H1 (cell line): Measurements from ENCODE around the gene TMEM89. TPM values are rescaled to one million over a fixed set of nuclear protein-coding genes. Genes with fewer than 3 reads are reported as not detected.

Source experiments
- BCL11A ChIP-seq, 2 experiments: IDR thresholded peaks; one replicate each; pipeline ENCODE4 v1.6.1; 2011; ENCODE audit warnings: low read depth in 2 of 2, low read length in 2 of 2, mild to moderate bottlenecking in 2 of 2
- E2F6 ChIP-seq: IDR thresholded peaks from 2 replicates; pipeline ENCODE4 v1.6.1; 2012; ENCODE audit warnings: inconsistent platforms
- EP300 ChIP-seq, 2 experiments: IDR thresholded peaks; 1 replicate in 1 of 2; 2 replicates in 1 of 2; pipeline ENCODE4 v1.6.1; 2011 to 2012; ENCODE audit warnings: low read depth in 2 of 2, low read length in 2 of 2, mild to moderate bottlenecking in 2 of 2, borderline replicate concordance in 1 of 2, inconsistent platforms in 1 of 2, moderate library complexity in 1 of 2
- KDM4A ChIP-seq: IDR thresholded peaks from one replicate; pipeline ENCODE4 v1.7.1; 2012; ENCODE audit warnings: low read depth, mild to moderate bottlenecking, moderate library complexity, low read length, inconsistent platforms; ENCODE audit not compliant: severe bottlenecking
- SAP30 ChIP-seq: fragments of 300-600 bp; sonication (generic); IDR thresholded peaks from 2 replicates; pipeline ENCODE4 v1.7.1; 2012; ENCODE audit warnings: low read length, moderate library complexity, mild to moderate bottlenecking, inconsistent platforms; ENCODE audit not compliant: insufficient read depth, insufficient replicate concordance
- polyA plus RNA-seq, 7 experiments: library from polyadenylated mRNA; depleted of rRNA in 3 of 7; stranded (reverse) in 5 of 7; unstranded in 2 of 7; fragments of >200 nt in 5 of 7; fragments of 200-250 nt in 2 of 7; gene quantifications; 1 replicate in 5 of 7; 2 replicates in 1 of 7; 4 replicates in 1 of 7; pipeline versions ENCODE4 v1.2.1 to v1.2.3, GENCODE V29; 2011 to 2013; ENCODE audit warnings: missing spikeins in 2 of 7, mixed read lengths in 2 of 7
- total RNA-seq: library from RNA; stranded (reverse); fragmentation: NEBNext Ultra II Directional; extraction: Animal tissue kit (Norgen Biotek cat#: 25700); gene quantifications from 2 replicates; pipeline ENCODE4 v1.2.1, GENCODE V29; 2021

The TMEM89 gene
- total and polyA plus RNA-seq, 2 of the 8 experiments (the other 6 are each of a cell fraction or from before 2014, with no cell fraction given), result not detected

GRCh38 chr3:48647714-48648113 lies 26.1 kb upstream of the TMEM89 start (continued):
- no peak for TF ChIP-seq SAP30
- no peak for TF ChIP-seq E2F6
- no peak for TF ChIP-seq KDM4A
- TF ChIP-seq BCL11A (IDR thresholded peaks at IDR 0.05; ENCODE audit: low read depth in 2 of 2, low read length in 2 of 2), result no peak
- no peak for TF ChIP-seq EP300 (IDR thresholded peaks at IDR 0.05; ENCODE audit: borderline replicate concordance in 1 of 2, low read depth in 2 of 2, low read length in 2 of 2)
- TF ChIP-seq, all 59 proteins: peak for 0
